GM18858 (cell line): ENCODE results near the gene AUTS2.

ENCODE experiments used
- ATAC-seq: cut with Tn5 transposase; IDR thresholded peaks from one replicate; pipeline ENCODE4 v1.9.1; 2021; ENCODE audit not compliant: unreplicated experiment

The AUTS2 gene

DNA sequence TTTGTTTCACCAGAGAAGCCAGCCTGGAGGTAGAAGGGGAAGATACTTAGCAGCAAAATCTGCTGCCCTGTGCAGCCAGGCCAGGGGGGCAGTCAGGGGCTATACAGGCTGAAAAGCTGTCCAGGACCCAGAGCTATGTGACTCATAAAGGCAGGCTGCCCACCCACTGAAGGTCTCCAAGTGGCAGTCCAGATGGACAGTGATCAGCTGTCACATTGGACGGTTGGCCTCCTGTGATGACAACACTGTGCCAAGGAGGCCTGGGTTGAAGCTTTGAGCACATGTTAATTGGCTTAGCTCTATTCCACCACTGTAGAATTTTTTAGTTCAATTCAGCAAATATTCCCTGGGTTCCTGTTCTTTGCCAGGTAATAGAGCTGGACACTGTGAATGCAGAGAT, 956.4 kb downstream of the AUTS2 start:
- no peak for ATAC-seq

DNA sequence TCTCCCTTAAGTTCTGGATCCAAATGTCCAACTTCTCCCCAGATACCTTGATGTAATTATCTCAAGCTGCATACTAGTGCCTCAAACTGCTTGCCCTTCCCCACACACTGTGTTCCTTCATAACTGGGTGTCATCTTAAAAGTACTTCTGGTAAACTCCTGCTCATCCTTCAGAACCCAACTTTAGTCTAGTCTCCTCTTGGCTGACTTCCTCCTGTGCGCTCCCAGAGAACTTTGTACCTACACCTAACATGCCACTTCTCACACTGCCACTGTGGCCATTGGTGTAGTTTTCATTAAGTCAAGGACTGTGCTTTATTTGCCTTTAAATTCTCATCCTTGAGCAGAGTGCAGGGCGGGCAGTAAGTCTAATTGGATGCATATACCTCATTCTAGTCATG, 958.5 kb downstream of the AUTS2 start:
- ATAC-seq, result no peak

DNA sequence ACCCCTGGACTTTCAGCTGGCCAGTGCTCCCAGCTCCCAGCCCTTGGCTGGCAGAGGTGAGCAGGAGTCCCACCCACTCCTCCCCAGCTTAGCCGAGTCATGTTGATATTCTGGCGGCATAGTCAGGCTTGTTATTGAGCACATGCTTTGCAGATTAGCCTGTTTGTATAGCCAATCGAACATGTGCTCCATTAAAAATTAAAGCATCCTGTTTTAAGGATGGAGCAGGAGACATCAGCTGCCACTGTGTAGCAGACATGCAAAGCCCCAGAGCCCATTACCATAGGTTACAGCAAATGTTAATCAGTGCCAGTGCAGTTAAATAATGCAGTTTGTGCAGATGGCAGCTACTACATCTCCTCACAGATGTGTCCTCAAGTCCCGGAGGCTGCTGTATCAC, 959.1 kb downstream of the AUTS2 start:
- no peak for ATAC-seq

DNA sequence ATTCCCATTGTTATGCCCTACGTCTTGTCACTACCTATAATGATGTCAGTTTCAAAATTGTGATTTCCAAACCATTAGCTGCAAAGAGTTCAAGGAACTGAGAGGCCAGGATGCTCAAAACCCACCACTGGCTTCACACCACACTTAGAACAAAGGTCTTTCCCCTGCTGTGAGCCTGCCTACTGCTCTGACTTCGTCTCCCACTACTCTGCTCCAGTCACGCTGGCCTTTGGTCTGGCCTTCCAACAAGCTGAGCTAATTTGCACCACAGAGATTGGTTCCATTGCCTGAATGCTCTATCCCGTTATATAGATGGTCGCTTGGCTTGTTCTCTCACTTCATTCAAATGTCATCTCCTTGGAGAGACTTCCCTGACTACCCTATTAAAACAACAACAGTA, 961.5 kb downstream of the AUTS2 start:
- ATAC-seq, result no peak

DNA sequence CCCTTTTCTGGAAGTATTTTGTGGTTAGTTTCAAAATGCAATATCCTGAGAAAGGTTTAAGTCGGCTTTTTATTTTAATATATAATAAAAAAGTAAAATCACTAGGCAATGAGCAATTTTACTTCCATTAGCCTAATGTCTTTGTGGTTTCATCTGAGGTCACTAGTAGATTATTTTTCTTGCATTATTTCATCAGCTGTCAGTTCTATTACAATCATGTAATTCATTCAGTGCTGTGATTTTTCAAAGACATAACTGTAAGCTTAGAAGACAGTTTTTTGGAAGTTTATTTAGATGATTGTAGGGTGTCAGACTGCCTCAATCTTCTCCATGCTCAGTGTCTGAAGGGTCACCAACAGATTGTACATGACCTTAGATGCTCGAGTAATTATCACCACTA, 965.7 kb downstream of the AUTS2 start:
- no peak for ATAC-seq

DNA sequence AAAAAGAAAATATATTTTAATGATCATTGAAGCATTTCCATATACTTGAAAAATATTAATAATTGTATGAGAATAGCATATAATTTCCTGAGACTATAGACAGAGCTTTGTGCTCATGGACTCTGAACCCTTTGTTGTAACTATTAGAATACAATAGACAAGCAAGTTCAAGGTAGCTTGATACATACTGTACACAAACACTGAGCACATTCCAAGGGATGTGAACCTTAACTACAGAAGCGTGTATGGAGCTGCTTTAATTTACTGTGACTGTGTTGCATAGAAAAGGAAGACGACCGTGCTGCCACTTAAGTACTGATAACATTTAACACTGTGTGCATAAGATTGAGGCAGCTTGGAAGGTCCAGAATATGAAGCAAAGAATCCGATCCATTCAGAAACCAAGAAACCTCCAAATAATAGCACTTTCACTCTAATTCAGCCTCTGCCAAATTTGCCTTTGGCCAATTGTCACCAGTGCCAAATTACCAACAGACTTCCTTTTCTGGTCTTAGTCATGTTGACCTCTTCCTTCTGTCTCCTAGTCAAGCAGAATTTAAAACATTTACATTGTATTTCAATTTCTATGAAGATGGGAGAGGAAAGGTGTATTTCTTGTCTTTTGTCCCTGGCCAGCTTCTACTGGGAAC, 967.6 kb downstream of the AUTS2 start:
- ATAC-seq, result no peak

DNA sequence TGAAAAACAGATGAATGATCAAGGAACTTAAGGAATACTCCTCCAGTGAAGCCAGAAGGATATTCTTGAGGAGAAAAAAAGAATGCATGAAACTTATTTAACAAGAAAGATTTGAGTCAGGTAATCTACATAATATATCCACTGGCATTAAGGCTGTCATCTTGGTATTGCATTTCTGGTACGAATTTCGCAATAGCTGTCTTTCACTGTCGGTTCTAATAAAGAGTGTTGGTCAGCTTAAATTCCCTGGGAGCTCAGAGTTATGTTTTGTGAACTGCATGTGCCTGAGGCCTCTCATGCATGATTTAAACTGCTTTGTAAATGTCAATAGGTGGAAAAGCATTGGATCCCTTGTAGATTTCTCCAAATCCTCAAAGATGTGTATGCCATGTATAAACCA, 968.4 kb downstream of the AUTS2 start:
- ATAC-seq, result no peak

DNA sequence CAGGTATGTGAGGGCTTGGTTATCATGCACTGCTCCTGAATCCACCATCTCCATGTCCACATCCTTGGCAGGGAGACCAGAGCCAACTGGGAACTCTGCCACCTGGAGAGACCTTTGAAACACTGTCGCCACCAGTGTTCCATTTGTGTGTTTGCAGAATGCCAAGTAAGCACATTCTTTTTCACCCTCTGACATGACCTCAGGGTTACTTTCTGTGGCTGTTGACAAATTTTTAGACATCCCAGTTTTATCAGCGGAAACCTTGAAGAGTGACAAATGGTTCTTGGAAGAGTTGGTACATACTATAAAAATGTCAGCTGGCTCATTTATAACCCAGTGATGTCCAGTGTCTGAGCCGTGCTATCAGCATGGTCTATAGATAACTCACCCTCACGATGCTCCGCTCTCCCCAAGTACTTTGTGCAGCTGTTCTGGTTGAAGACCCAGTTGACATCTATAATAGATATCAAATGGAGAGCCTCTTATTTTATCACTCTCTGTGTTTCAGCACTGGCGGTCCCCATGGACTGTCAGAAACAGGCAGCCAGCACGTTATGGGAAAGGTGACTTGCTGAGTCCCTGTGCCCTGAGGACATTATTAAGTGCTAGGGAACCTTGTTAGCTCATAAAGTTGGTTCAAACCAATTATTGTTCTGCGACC, 970.5 kb downstream of the AUTS2 start:
- no peak for ATAC-seq

DNA sequence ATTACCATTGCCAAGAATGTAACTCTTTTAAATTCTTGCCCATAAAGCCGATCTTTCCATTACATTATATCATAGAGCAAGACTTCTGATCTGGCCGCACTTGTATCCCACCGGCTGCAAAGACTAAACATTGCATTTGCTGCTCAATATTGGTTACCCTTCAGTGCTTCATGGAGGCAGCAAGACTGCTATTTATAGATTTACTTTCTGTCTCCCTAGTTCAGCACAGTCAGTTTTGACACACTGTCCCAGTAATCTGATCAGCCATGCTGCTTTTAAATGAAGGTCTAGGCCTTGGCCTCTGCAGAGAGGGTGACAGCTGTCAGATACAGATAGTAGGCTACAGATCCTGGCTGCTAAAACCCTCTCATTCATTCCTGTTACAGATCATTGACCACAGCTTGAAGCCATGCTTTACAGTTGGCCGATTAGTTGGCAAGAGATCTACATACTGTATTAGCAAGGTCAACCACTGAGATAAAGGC, 971.1 kb downstream of the AUTS2 start:
- no peak for ATAC-seq

DNA sequence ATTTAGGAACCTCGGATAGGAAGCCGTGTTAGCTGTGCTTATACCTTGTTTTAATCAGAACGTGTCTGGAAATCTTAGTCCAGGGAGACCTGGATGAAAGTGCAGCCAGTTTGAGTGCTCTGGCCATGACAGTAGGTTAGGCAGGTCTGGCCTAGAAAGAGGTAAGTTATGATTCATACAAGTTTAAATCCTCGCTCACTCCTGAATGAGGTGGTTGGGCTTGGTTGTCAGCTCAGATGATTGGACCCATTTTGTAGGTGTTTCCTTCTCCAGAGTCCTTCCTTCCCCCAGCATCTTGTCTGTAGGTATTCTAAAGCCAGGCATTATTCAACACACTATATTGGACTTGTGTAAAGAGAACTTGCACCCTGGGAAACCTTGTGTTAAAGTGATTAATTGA, 971.8 kb downstream of the AUTS2 start:
- no peak for ATAC-seq

DNA sequence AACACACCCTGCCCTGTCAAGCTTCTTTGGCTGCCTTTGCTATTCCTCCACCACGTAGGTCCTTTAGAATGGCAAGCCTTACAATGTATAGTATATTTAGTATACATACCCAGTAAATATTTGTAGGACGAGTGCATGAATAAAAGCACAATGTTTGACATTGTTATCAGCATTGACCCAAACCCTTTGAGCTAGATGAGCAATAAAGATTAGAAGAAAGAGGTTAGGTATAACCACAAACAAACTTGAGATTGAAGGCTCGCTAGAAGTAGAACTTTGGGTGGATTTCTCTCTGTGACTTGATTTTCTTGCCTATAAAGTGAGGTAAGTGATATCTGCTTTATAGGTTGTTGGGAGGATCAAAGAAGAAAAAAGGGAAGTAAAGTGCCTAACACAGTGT, 972.7 kb downstream of the AUTS2 start:
- ATAC-seq, result no peak

DNA sequence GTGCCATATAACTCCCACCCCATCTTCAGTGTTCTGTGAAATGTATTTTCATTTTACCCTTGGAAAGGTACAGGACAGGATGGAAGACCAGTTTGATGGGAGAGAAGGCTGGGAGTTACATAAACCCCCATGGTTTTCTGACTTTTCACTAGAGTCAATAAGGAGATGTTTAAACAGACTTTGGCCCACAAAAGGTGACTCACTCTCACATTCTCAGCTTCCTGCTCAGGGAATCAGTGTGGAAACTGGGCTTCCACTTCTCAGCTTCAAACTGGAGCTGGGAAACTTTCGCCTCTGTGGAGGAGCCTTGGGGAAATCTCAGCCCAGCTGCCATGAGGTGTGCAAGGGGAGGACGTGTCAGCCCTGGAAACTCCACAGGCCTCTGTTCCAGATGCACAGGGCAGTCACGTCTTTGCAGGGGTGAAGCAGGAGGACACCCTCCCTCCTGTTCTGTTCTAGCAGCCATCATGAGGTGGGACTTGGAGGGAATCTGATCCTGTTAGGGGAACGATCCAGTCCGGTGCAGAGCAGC, 973.2 kb downstream of the AUTS2 start:
- ATAC-seq, result no peak

DNA sequence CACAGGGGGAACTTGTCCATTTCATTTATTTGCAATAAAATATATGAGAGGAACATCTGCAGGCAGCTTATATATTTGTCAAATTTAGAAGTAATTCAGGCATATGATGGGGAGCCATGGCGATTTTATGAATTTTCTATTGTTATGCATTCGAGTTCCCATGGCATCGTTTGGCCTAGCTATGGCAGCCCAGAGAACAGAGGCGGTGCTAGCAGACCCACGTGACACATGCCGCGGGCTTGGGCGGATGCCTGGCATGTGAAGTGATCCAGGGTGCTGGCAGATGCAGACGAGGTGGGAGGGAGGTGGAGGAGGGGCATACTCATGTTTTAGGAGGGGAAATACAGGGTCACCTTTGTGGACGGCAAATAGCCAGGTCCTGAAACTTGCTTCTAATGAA, 973.7 kb downstream of the AUTS2 start:
- ATAC-seq, result no peak

DNA sequence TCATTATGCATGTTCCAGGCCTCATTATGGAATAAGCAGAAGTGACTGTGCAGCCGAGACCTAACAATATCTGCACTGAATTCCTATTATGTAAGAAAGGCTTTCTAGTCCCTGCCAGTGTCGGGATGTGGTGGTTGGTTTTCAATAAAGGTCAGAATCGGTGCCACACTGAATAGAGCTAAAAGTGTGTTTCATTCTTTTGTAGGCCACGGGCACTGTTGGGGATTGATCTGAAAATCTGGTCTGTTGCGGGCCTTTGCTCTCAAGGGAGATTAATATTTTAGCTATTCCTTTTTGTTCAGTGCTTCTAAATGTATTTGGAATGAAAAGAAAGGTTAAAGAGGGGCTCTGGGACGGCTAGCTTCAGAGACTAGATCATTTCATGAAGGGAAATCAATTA, 974.3 kb downstream of the AUTS2 start:
- ATAC-seq, result no peak

DNA sequence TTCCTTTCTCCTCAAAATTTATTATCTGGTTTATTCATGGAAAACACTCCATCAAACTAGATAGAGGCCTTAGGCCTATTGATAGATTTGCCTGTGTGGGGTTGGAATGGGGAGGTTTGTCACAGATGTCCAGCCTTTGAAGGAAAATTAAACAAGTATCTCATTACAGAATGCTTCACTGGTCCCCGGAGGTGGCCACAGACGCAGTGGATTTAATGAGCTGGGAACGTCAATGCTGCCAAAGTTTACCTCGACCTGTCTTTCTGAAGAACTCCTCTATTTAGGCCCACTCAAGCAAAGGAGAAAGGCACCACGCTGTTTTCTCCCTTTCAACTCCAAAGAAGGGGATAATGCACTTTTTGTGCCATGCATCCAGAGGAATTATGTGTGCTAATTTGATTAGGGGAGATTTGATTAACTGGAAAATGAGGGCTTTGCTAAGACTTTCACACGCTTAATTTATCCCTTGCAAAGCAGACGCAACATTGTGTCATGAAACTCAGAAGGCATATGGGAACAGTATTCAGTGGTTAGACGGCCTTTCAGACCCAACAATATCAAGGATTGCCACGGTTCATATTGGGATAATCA, 974.9 kb downstream of the AUTS2 start:
- ATAC-seq, result no peak

DNA sequence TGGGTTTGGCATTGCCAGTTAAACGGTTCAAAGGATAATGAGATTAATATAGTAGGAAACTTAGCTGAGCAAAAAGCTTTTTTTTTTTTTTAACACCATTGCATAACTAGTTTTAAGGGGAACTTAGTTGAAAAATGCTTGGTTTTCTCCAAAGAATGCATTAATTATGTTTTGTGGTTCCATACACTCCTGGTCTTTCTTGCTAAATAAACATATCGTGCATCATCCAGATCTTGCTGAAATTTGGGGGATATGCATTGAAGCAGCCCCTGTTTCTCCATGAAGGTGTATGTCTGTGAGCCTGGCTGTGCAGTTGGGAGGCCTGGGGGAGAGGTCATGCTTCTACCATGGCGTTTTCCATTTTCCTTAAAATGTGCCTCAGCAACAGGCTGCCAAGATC, 975.4 kb downstream of the AUTS2 start:
- ATAC-seq, result no peak

DNA sequence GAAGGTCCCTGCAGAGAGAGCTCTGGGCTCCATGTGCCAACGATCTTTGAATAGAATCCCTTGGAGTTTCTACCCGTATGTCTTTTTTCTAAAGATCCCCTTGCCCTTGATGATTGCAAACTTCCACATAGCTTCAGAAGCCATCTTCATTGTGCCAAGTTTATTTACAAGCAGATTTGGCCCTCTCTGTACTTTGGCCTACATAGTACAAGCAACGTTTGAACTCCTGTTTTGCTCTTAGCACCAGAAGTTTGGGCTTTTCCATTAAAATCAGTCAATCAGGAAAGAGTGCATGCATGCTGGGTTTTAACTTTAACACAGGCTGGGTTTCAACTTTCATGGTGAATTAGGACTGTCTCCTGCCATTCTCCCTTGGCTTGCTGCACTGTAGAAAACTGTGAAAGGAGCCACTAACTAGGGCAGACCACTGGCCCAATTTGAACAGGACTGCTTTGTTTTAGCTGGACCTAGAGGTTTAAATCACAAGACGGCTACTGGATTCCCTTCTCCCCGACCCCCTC, 976.1 kb downstream of the AUTS2 start:
- no peak for ATAC-seq

DNA sequence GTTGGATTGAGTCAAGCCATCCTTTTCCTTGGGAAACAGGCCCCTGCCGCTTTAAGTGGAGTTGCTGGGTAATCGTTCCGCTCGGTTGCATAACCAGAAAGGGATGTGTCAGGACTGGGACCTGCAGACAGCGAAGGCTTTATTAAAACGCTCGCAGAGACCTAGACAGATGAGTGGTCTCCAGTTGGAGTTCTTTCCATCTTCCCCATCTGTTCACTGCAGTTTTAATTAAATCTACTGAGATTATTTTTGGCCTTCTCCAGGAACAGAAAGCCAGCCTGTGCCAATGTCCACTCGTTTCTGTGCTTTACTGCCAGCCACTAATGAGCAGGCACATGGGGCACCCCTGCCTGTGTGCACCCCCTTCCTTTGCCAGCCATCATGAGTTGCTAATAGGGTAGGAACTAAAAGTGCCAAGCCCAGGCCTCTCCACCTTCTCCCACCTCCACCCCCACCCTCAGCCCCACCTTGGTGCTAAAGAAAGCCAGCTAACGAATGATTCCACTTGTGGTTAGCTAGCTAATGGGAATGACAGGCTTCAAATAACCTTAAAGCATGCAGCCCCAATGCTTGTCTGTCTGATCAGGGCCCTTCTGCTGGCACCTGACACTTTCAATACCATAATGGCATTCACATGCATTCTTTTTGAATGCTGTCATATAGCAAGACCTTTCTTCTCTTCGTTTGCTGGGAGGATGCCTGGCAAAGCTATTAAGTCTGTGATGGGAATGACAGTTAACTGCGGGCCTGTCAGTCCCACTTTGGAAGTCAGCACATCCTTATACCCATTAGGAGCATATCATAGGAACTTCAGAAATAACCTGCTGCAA, 976.9 kb downstream of the AUTS2 start:
- no peak for ATAC-seq

DNA sequence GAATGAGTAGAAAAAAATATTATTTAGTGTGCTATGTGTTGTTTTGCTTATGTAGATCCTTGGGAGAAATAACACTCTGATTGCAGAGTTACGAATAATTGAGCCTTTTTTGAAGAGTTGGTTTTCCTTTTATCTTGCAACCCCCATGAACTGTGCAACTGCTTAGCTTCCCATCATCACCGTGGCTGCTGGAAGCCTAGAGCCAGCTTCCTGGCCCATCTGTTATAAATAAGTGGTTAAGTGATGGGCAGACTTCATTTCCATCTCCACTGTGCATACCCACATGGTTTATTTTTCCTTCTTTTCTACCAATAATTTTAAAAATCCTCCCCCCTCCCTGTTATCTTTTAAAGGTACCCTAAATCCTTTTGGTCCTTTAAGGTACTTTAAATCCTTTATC, 978.8 kb downstream of the AUTS2 start:
- ATAC-seq, result no peak

DNA sequence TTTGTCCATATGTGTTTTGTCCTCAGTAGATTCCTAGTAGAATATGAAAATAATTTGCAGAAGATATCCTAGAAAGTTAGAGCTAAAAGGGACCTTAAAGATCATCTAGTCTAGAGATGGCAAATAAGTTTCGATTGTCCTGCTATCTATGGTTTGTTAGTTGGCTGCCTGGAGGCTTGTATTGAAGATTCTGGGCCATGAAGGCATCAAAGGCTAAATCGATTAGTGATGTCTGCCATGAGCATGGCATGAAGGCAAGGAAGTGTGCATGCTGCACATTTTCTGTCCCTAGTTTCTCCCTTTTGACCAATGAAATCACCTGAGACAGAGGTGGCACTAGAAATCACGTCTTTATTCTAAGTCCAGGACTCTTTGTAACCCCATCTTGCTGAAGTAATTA, 979.9 kb downstream of the AUTS2 start:
- ATAC-seq, result no peak

DNA sequence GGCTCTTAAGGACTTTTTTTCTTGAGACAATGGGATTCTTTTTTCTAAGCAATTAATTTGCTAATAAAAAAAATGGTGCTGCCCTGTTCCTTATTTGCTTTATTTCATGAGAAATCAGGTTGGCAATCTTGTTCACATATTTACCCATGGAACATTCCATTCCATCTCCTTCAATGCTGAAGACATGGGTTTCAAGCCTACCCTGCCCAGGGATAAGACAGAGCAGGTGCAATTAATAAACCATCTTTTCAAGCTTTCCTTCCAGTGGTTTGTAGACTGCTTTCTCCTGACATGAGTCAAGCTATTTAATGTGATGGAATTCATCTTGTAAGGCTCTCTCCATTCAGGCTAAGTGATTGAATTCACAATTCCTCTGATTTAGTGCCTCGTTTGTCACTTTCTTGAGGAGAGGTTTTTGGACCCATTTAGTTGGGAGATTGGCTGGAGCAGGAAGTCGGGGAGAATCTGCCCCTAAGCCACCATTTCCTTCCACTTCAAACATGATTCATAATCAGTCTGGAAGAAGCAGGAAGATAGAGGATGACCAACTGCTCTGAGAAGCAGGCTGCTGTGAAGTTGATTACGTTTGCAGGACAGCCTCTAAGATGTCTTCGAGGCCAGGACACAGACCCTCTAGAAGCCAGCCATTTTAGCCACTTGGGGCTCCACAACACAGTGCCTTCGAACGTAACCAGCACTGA, 981.3 kb downstream of the AUTS2 start:
- ATAC-seq, result no peak
